HL-60/S4 (cell line): Measurements from ENCODE around the gene SF1.
"Not testable (repeated sequence)": the region's sequence is repeated elsewhere in the genome, so short reads cannot be mapped to it uniquely, and the experiment has no call there.

Source experiments
- in situ Hi-C: fragments of 300-500 bp; cut with MboI; formaldehyde crosslinking; loops from 2 replicates; pipeline ENCODE4 v1.14.3; 2022; ENCODE audit warnings: low sequenced_read_pairs

The SF1 gene, protein sequence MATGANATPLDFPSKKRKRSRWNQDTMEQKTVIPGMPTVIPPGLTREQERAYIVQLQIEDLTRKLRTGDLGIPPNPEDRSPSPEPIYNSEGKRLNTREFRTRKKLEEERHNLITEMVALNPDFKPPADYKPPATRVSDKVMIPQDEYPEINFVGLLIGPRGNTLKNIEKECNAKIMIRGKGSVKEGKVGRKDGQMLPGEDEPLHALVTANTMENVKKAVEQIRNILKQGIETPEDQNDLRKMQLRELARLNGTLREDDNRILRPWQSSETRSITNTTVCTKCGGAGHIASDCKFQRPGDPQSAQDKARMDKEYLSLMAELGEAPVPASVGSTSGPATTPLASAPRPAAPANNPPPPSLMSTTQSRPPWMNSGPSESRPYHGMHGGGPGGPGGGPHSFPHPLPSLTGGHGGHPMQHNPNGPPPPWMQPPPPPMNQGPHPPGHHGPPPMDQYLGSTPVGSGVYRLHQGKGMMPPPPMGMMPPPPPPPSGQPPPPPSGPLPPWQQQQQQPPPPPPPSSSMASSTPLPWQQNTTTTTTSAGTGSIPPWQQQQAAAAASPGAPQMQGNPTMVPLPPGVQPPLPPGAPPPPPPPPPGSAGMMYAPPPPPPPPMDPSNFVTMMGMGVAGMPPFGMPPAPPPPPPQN

GRCh38 chr11:64778473-64779298, at the start of gene SF1:
SF1 (minus strand) TSS chr11:64778542; CDS start chr11:64778392, 150 bp downstream.
- in situ Hi-C loops, result no loop called here

DNA sequence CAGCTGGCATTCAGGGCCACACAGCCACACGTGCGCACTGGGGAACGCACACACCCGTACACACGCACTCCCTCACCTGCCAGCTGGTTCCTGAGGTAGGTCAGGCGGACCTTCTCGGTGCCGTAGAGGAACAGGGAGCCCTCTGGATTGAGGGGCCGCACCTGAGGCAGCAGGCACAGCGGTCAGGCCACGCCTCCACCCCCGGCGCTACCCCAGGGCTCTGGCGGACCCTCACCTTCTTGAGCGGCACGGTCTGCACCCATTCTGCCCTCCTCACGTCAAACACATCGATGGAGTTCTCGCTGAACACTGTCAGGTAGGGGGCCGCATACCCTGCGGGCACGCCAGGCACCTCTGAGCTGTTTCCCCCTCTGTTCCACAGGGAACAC, 49.1 kb upstream of the SF1 start:
- in situ Hi-C loops, result no loop called here

DNA sequence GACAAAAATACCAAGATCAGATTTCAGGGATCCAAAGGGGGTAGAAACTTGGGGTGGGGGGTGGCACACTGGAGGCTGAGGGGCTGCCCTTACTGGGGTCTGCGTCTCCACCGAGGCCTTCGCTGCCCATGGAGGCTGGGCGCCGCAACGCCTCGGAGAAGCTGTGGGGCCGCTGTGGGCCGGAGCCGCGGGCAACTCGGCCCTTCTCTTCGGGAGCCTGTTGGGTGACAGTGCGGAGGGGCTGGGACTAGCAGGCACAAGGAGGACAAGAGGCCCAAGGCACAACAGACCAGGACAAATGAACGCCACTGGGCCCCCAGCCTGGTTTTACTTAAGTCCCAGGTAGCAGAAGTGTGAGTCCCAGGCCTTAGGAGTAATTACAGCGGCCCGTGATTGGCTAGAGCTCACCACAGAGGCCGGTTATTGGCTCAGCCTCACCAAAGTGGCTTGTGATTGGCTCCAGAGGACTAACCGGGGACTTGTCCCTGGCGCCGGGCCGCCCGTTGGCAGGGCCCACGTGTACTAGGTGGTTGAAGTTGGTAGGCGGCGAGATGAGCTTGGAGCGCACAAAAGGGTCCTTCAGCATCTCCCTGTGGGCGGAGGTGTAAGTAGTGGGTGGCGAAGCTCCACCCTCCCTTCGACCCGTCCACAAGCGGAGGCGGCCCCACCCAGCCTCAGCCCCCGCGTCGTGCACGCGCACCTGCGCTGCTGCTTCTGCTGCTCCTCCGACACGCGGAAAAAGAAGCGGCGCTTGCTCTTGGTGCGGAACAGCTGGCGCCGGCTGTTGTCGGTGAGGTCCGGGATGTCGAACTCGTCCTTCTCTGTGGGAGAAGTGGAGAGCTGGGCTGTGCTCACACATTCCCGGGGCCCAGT, 48.5 kb upstream of the SF1 start:
- in situ Hi-C loops, result no loop called here

GRCh38 chr11:64826062-64826461, 47.7 kb upstream of the SF1 start:
- in situ Hi-C loops, result no loop called here

GRCh38 chr11:64823568-64824119, 45.3 kb upstream of the SF1 start:
- in situ Hi-C loops, result no loop called here

- in situ Hi-C loops, result no loop called here
These were observed 39.1 kb upstream of the SF1 start for GRCh38 chr11:64817476-64817875.

GRCh38 chr11:64815433-64815832, 37.1 kb upstream of the SF1 start:
- in situ Hi-C loops, result not testable (repeated sequence)

GRCh38 chr11:64814712-64815187, 36.4 kb upstream of the SF1 start:
- in situ Hi-C loops, result no loop called here

GRCh38 chr11:64813826-64814225, 35.5 kb upstream of the SF1 start:
- in situ Hi-C loops, result no loop called here

GRCh38 chr11:64810891-64811272, 32.5 kb upstream of the SF1 start:
- in situ Hi-C loops, result no loop called here

DNA sequence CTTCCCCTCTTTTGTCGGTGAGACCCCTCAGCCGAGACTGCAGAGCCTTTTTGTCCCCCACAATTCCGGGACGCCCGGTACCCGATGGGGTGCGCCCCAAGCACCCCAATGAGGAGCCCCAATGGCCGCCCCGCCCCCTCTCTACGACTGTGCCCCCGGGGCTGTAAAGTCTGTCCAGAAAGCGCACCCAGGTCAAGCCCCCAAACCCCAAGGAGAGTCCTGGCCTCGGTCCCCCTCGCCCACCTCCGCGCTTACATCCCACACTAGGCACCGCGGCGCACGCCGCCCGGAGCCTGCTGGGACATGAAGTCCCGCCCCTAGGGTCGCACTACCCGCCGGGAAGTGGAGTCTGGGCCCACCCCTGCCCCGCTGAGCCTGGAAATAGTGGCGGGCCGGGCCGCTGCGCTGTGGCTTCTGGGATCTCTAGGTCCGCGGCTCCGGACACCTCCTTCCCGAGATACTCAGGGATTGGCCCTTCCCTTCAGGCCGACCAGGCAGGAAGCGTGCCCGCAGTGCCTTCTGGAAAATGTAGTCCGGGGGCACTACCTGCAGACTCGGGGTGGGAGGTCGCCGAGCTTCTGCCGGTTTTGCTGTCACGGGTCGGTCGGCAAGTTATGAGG, 32.0 kb upstream of the SF1 start, which contains the start of gene MEN1:
Gene MEN1 (minus strand): TSS at position 281 of the 620 bp plus-strand sequence. CDS start 442 bp downstream, outside the sequence.
- in situ Hi-C loops, result no loop called here

DNA sequence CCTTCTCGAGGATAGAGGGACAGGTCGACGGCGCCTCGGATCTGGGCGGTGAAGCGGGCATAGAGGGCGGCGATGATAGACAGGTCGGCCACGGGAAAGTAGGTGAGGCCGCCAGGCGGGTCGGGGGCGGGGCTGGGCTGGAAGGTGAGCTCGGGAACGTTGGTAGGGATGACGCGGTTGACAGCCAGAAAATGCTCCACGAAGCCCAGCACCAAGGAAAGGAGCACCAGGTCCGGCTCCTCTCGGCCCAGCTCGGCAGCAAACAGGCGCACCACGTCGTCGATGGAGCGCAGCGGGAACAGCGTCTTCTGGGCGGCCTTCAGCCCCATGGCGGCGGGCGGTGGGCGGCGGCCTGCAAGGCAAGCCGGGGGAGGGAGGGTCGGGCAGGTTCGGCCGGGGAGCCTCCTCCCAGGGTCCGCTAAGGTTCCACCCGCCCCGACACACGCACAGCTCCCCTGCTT, 31.5 kb upstream of the SF1 start:
- in situ Hi-C loops, result no loop called here

- in situ Hi-C loops, result no loop called here
These were observed 27.1 kb upstream of the SF1 start for GRCh38 chr11:64805481-64805880.

DNA sequence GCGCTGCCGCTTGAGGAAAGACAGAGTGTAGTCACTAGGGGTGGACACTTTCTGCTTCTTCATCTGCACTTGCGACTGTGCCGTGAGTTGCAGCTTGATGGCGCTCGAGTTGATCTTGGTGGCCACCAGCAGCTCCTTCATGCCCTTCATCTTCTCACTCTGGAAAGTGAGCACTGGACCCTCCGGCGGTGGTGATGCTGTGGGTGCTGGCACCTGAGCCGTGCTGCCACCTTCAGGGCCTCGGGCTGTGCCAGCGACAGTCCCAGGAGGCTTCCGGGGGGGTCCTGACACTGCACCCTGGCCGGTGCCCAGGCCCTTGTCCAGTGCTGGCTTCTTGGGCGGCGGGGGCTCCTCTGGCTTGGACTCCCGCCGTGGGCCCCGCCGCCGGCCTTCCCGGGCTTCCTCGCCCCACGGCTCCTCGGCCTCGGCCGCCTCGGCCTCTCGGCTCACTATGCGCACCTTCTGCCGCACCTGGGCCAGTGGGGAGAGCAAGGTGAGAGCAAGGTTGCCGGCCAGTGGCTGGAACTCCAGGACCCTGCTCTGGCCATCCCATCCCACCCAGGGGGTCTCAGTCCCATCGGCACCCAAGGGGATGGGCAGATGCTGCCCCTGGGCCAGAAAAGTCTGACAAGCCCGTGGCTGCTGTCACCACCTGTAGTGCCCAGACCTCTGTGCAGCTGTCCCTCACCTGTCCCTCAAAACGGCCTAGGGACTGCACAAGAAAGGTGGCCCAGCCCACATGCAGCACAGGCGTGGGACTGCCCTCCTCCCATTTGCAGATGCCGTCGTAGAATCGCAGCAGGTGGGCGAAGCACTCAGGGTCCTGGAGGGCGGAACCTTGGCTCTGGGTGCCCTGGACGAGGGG, 26.2 kb upstream of the SF1 start:
- in situ Hi-C loops, result no loop called here

GRCh38 chr11:64803846-64804345, 25.6 kb upstream of the SF1 start:
- in situ Hi-C loops, result no loop called here

DNA sequence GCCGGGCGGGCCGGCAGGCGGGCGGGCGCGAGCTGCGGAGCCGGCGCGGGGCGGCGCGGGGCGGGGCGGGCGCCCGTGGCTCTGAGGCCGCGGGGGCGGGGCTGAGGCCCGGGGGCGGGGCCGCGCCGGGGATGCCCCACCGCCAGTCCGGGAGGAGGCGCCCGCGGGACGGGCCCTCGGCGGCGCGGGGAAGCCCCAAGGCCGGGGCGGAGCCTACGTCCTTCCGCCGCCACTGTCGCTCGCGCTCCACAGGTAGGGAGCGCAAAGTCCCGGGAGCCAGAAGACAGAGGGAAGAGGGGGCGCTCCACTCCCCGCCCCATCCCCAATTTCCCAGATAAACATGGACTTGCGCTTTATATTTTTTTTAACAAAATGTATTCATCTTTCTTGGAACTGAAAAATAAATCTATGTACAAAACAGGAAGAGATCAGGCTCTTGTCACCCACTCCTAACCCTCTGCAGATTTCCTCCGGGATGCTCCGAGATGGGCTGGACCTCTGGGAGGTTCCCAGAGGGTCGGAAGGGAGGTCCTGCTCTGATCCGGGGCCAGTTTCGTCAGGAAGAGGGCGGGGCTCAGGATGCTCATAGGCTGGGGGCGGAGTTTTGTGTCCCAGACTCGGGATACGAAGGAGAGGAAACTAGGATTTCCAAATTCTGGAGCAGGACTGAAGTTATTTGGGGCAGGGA, 25.0 kb upstream of the SF1 start, which contains the start of gene MAP4K2:
Gene MAP4K2 (minus strand): TSS at position 57 of the 688 bp plus-strand sequence. CDS start 65 bp downstream, outside the sequence.
- in situ Hi-C loops, result no loop called here

- in situ Hi-C loops, result no loop called here
These were observed 24.2 kb upstream of the SF1 start for GRCh38 chr11:64802370-64803157.
